Uterus (tissue), 2 donors: ENCODE data around the gene CDK1.

Experiments used
- CTCF ChIP-seq, 4 experiments: fragments of 200-600 bp in 2 of 4; fragments of 450-650 bp in 2 of 4; sonication (generic) in 2 of 4; IDR thresholded peaks; one replicate each; pipeline ENCODE4 v1.5.1; 2016 to 2019; ENCODE audit warnings: antibody characterized with exemption in 4 of 4, mild to moderate bottlenecking in 2 of 4, moderate library complexity in 1 of 4
- POLR2A ChIP-seq, 2 donors: fragments of 450-650 bp; IDR thresholded peaks; one replicate each; pipeline ENCODE4 v1.6.1; 2016; ENCODE audit warnings: antibody characterized with exemption in 2 of 2, mild to moderate bottlenecking in 1 of 2, moderate library complexity in 1 of 2

DNA sequence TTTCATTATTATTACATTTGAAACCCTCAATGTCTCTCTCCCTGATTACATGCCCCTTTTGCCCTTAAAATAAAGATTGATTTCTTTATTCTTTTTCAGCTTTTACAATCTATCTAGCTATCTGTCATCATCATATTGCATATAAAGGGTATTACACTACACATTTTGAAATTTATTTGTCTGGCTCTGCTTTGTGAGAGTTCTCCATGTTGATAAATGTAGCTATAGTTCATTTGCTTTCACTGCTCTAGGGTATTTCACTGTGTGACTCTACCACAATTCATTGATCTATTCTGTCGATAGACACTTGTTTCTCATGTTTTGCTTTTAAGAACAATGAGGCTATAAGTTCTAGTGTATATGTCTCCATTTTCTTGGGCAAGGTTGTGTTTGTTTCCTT lies 25.6 kb downstream of the CDK1 start:
- TF ChIP-seq POLR2A (IDR thresholded peaks at IDR 0.05): no peak
- no peak for TF ChIP-seq CTCF (IDR thresholded peaks at IDR 0.05)
